ENCODE measurements around the gene DEFB131B.
"Not testable (repeated sequence)": the region's sequence is repeated elsewhere in the genome, so short reads cannot be mapped to it uniquely, and the experiment has no call there.

DEFB131B gene

GRCh38 chr11:71878059-71878458 is at the start of gene DEFB131B:
Gene DEFB131B, plus strand, starts transcription at chr11:71878453. Its CDS starts 0 bp downstream, at chr11:71878453.
- not testable (repeated sequence) for DNase-seq (ENCODE audit: low read depth)

GRCh38 chr11:71829247-71829646 is 49.0 kb upstream of the DEFB131B start:
- DNase-seq (ENCODE audit: low read depth): not testable (repeated sequence)

- DNase-seq (ENCODE audit: low read depth): not testable (repeated sequence)
Observed at GRCh38 chr11:71829686-71830085, 48.6 kb upstream of the DEFB131B start.

- DNase-seq (ENCODE audit: low read depth): not testable (repeated sequence)
Observed at GRCh38 chr11:71832811-71833210, 45.4 kb upstream of the DEFB131B start, which contains the start of gene DEFB108B. Gene DEFB108B, plus strand, starts transcription at chr11:71833200. Its CDS starts 0 bp downstream, at chr11:71833200.

- not testable (repeated sequence) for DNase-seq (ENCODE audit: low read depth)
Observed at GRCh38 chr11:71842720-71843119, 35.5 kb upstream of the DEFB131B start.

DNA sequence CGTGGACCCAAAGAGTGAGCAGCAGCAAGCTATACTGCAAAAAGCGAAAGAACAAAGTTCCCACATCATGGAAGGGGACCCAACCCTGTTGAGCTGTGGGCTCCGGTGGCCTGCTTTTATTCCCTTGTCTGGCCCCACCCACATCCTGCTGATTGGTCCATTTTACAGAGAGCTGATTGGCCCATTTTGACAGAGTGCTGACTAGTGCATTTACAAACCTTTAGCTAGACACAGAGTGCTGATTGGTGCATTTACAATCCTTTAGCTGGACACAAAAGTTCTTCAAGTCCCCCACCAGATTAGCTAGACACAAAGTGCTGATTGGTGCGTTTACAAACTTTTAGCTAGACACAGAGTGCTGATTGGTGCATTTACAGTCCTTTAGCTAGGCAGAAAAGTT is 34.9 kb upstream of the DEFB131B start:
- not testable (repeated sequence) for DNase-seq (ENCODE audit: low read depth)

GRCh38 chr11:71843858-71844257 is 34.4 kb upstream of the DEFB131B start:
- DNase-seq (ENCODE audit: low read depth): no peak

DNA sequence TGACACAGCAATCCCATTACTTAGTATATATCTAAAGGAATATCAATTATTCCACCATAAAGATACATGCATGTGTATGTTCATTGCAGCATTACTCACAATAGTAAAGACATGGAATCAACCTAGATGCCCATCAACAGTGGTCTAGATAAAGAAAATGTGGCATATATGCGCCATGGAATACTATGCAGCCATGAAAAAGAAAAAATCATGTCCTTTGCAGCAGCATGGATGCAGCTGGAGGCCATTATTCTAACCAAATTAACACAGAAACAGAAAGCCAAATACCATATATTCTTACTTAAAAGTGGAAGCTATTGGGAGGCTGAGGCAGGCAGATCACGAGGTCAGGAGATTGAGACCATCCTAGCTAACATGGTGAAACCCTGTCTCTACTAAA is 24.4 kb upstream of the DEFB131B start:
- not testable (repeated sequence) for DNase-seq (ENCODE audit: low read depth)

- DNase-seq (ENCODE audit: low read depth): not testable (repeated sequence)
Observed at GRCh38 chr11:71855880-71856279, 22.4 kb upstream of the DEFB131B start.

GRCh38 chr11:71860835-71861234 is 17.4 kb upstream of the DEFB131B start:
- DNase-seq (ENCODE audit: low read depth): not testable (repeated sequence)

GRCh38 chr11:71863978-71864627 is 14.2 kb upstream of the DEFB131B start:
- peak; percentile 49 for DNase-seq (ENCODE audit: low read depth)

- DNase-seq (ENCODE audit: low read depth): not testable (repeated sequence)
Observed at GRCh38 chr11:71867209-71867608, 11.0 kb upstream of the DEFB131B start.

GRCh38 chr11:71869931-71870330 is 8.3 kb upstream of the DEFB131B start:
- not testable (repeated sequence) for DNase-seq (ENCODE audit: low read depth)

- DNase-seq (ENCODE audit: low read depth): not testable (repeated sequence)
Observed at GRCh38 chr11:71870661-71871060, 7.6 kb upstream of the DEFB131B start.

DNA sequence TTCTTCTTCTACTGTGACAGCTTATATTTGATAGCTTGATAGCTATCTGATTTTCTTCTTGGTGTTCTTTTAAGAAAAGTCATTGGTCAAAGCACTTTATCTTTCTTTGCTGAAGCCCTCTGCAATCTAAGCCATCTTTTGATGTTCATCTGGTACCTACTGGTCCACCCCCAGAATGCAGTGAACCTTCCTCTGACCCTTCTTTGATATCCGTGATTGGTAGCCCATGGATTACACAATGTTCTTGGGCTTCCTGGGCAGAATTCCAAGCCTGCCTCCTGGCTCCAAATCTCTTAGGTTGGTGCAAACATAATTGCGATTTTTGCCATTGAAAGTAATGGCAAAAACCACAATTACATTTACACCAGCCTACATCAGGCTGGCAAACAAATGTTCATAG is 2.0 kb upstream of the DEFB131B start:
- not testable (repeated sequence) for DNase-seq (ENCODE audit: low read depth)

DNA sequence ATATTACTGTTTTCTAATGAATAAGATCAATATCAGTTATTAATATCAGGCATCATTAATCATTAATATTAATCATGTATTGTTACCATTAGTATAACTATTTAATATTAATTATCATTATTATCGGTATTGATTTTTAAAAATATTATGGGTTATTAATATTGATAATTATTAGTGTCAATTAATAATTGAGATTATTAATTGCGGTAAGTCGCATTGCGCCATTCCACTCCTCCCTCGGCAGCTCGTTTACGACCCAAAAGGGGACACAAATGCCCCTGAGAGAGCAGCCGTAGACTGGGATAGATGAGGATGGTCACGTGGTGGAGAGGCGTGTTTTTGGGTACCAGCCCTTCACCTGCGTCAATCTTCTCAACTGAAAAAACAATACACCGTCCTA is 7.6 kb downstream of the DEFB131B start:
- DNase-seq (ENCODE audit: low read depth): not testable (repeated sequence)

DNA sequence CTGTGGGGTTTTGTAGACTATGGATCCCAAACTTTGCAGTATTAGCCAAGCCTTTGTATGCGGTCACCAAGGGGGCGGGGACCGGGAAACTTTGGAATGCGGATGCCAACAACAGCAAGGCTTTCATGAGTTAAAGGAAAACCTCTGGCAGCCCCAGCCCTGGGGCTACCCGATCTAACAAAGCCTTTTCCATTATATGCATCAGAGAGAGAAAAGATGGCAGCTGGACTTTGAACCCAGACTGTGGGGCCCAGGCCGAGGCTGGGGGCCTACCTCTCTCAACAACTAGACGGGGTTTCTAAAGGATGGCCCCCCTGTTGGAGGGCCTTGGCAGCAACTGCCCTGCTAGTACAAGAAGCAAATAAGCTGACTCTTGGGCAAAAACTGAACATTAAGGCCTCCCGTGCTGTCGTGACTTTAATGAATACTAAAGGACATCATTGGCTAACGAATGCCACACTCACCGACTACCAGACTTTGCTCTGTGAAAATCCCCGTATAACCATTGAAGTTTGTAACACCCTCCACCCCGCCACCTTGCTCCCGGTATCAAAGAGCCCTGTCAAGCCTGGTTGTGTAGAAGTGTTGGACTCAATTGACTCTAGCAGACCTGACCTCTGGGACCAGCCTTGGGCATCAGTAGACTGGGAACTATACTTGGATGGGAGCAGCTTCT is 10.2 kb downstream of the DEFB131B start:
- not testable (repeated sequence) for DNase-seq (ENCODE audit: low read depth)

DNA sequence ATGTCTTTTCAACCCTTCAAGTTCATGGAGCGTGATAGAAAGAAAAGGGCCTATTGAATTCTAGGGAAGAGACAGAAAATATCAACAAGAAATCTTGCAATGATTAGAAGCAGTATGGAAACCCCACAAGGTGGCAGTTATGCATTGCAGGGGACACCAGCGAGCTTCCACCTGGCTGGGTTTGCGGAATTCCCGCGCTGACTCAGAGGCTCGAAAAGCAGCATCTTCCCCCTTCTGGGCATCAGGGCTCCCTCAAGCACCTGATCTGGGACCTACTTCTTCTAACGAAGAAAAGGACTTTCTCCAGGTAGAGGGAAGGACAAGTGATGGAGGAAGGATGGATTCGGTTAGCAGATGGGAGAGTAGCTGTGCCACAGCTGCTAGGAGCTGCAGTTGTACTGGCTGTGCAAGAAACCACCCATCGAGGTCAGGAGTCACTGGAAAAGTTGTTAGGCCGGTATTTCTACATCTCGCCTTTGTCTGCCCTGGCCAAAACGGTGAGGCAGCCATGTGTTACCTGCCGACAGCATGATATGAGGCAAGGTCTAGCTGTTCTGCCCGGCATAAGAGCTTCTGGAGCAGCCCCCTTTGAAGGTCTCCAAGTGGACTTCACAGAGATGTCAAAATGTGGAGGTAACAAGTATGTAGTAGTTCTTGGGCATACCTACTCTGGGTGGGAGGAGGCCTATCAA is 11.1 kb downstream of the DEFB131B start:
- DNase-seq (ENCODE audit: low read depth): not testable (repeated sequence)

DNA sequence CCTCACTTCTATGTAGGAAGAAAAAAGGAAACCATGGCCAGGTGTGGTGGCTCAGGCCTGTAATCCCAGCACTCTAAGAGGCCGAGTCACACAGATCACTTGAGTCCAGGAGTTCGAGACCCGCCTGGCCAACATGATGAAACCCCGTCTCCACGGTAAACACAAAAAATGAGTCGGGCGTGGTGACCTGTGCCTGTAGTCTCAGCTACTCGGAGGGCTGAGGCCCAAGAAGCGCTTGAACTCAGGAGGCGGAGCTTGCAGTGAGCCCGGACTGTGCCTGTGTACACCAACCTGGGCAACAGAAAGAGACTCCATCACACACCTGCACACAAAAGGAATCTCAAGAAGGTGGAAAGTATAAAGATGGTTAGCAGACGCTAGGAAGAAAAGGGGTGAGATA is 17.7 kb downstream of the DEFB131B start:
- DNase-seq (ENCODE audit: low read depth): no peak

- DNase-seq (ENCODE audit: low read depth): peak; percentile 57
Observed at GRCh38 chr11:71901137-71901536, 22.9 kb downstream of the DEFB131B start.

- DNase-seq (ENCODE audit: low read depth): no peak
Observed at GRCh38 chr11:71908218-71908617, 30.0 kb downstream of the DEFB131B start.

DNA sequence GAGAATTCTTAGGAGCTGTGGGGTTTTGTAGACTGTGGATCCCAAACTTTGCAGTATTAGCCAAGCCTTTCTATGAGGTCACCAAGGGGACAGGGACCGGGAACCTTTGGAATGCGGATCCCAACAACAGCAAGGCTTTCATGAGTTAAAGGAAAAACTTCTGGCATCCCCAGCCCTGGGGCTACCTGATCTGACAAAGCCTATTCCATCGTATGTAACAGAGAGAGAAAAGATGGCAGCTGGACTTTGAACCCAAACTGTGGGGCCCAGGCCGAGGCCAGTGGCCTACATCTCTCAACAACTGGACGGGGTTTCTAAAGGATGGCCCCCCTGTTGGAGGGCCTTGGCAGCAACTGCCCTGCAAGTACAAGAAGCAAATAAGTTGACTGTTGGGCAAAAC is 32.5 kb downstream of the DEFB131B start:
- DNase-seq (ENCODE audit: low read depth): not testable (repeated sequence)
